Tibial artery (tissue), 4 donors: ENCODE measurements around the gene ADPRHL1.
"Not testable (repeated sequence)": the region's sequence is repeated elsewhere in the genome, so short reads cannot be mapped to it uniquely, and the experiment has no call there.

Experiments used
- DNase-seq, 2 donors: peaks; one replicate each; pipeline ENCODE4 v3.0.0-alpha.2; 2019
- H3K27ac ChIP-seq, 2 donors: fragments of 200-600 bp; sonication (generic) in 1 of 2; 1 replicate in 1 of 2; 2 replicates in 1 of 2; pipeline ENCODE4 v1.5.1; 2018 to 2019; ENCODE audit warnings: mild to moderate bottlenecking in 1 of 2
- H3K27me3 ChIP-seq, 2 donors: fragments of 200-600 bp; sonication (generic) in 1 of 2; one replicate each; pipeline versions ENCODE4 v1.5.1 to v1.6.0; 2016 to 2019
- H3K36me3 ChIP-seq, 3 donors: fragments of 200-600 bp; sonication (generic) in 2 of 3; one replicate each; pipeline ENCODE4 v1.5.1; 2016 to 2019; ENCODE audit warnings: mild to moderate bottlenecking in 2 of 3
- H3K4me1 ChIP-seq, 4 donors: fragments of 200-600 bp; sonication (generic) in 2 of 4; 1 replicate in 3 of 4; 2 replicates in 1 of 4; pipeline ENCODE4 v1.5.1; 2016 to 2019
- H3K4me3 ChIP-seq, 2 donors: fragments of 200-600 bp; sonication (generic) in 1 of 2; 1 replicate in 1 of 2; 2 replicates in 1 of 2; pipeline ENCODE4 v1.5.1; 2018 to 2019; ENCODE audit warnings: mild to moderate bottlenecking in 2 of 2
- H3K9me3 ChIP-seq, 3 donors: fragments of 200-600 bp; sonication (generic) in 1 of 3; one replicate each; pipeline ENCODE4 v1.5.1; 2016 to 2019
- intact Hi-C: fragments of 100-400 bp; cut with DNase I; formaldehyde crosslinking; loops from one replicate; pipeline ENCODE4 v1.15.0; 2023; ENCODE audit warnings: low total_unique reads
- TF ChIP-seq, protein P1 (sequence below), 2 experiments: fragments of 200-600 bp in 1 of 2; fragments of 450-650 bp in 1 of 2; IDR thresholded peaks; one replicate each; pipeline ENCODE4 v1.5.1; 2017 to 2019; ENCODE audit warnings: antibody characterized with exemption in 2 of 2, mild to moderate bottlenecking in 1 of 2, moderate library complexity in 1 of 2

Gene ADPRHL1

DNA sequence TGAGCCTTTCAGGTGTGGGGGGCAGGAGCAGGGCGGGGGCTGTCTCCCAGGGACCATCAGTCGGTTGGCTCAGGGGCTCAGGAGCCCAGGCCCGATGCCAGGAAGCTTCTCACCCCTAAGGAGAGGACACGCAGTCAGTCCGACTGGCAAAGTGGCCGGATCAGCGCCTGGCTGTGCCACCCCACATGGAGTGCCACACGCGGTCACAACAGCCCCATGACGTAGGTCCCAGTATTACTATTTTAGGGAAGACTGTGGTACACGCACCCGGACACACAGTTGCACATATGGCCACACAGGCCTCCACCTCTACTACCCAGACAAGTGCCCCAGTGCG, 60.1 kb downstream of the ADPRHL1 start:
- Histone ChIP-seq H3K4me3 (peak overlapping the region; percentile 64 to 71), H3K4me1 (peaks cover 0 to 17% (median 11%) of the 10 kb centered on the region in 4 donors), H3K9me3 (no peaks in the 10 kb centered on the region), H3K27ac (no peak overlapping the region), H3K27me3 (no peaks in the 10 kb centered on the region), H3K36me3 (no peaks in the 10 kb centered on the region)
- DNase-seq, result peak in 1 of 2 donors; percentile 71
- intact Hi-C loops, result loop anchor here (5.0 kb wide), 1 partner anchor 64 kb away; no protein-coding TSS in a partner anchor
- TF ChIP-seq, protein P1, sequence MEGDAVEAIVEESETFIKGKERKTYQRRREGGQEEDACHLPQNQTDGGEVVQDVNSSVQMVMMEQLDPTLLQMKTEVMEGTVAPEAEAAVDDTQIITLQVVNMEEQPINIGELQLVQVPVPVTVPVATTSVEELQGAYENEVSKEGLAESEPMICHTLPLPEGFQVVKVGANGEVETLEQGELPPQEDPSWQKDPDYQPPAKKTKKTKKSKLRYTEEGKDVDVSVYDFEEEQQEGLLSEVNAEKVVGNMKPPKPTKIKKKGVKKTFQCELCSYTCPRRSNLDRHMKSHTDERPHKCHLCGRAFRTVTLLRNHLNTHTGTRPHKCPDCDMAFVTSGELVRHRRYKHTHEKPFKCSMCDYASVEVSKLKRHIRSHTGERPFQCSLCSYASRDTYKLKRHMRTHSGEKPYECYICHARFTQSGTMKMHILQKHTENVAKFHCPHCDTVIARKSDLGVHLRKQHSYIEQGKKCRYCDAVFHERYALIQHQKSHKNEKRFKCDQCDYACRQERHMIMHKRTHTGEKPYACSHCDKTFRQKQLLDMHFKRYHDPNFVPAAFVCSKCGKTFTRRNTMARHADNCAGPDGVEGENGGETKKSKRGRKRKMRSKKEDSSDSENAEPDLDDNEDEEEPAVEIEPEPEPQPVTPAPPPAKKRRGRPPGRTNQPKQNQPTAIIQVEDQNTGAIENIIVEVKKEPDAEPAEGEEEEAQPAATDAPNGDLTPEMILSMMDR (IDR thresholded peaks at IDR 0.05), result no peak

DNA sequence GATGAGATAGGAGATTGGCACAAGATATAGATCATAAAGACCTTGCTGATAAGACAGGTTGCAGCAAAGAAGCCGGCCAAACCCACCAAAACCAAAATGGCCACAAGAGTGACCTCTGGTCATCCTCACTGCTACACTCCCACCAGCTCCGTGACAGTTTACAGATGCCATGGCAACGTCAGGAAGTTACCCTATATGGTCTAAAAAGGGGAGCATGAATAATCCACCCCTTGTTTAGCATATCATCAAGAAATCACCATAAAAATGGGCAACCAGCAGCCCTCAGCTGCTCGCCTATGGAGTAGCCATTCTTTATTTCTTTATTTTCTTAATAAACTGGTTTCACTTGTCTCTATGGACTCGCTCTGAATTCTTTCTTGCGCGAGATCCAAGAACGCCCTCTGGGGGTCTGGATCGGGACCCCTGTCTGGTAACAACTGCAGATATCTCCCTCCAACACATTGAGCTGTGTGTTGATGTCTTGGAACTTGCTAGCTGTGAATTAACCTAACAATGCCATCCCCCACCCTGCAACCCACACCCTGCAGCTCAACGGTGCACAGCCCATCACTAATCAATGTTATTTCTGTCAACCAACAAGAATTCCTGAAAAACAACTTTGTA, 62.3 kb downstream of the ADPRHL1 start:
- intact Hi-C loops, result loop anchor here (5.0 kb wide), 1 partner anchor 66 kb away; no protein-coding TSS in a partner anchor
- Histone ChIP-seq H3K4me3 (no peak overlapping the region), H3K27me3 (no peaks in the 10 kb centered on the region), H3K9me3 (no peaks in the 10 kb centered on the region), H3K27ac (no peak overlapping the region), H3K4me1 (peaks cover 0 to 14% (median 11%) of the 10 kb centered on the region in 4 donors), H3K36me3 (no peaks in the 10 kb centered on the region)
- peak in 1 of 2 donors; percentile 21 for DNase-seq
- TF ChIP-seq, protein P1 (IDR thresholded peaks at IDR 0.05), result no peak

DNA sequence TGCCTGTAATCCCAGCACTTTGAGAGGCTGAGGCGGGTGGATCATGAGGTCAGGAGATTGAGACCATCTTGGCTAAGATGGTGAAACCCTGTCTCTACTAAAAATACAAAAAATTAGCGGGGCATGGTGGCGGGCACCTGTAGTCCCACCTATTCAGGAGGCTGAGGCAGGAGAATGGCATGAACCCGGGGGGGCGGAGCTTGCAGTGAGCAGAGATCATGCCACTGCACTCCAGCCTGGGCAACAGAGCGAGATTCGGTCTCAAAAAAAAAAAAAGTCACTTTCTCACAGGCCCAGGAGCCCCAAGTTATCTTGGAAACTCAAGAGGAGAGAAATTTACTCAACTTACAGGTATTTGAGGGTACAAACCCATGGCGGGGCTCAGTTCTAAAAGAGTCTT, 63.7 kb downstream of the ADPRHL1 start:
- H3K27ac ChIP-seq, H3K9me3 ChIP-seq, H3K27me3 ChIP-seq, H3K4me3 ChIP-seq, H3K36me3 ChIP-seq: not testable (repeated sequence)
- DNase-seq, result peak in 1 of 2 donors; percentile 11
- H3K4me1 ChIP-seq, result peaks cover 0 to 14% (median 11%) of the 10 kb centered on the region in 4 donors
- intact Hi-C loops, result loop anchor here (5.0 kb wide), 1 partner anchor 112 kb away; no protein-coding TSS in a partner anchor

DNA sequence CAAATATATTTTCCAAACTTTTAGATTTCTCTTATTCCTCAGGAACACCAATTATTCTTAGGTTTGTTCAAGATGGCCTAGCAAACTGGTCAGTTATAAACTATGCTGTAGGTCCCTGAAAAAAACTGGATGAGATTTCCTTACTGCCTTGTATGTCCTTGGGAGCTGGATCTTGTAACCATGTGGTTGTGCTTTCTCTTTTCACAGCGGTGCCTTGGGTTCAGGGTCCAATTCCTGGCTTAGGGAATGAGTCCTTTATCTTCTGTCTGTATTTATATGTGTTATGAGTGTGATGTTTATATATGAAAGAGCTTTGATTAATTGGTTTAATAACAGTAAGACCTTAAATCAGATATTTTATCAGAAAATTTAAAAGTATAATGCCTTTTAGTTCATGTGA, 65.9 kb downstream of the ADPRHL1 start:
- Histone ChIP-seq H3K27ac (no peak overlapping the region), H3K36me3 (no peaks in the 10 kb centered on the region), H3K4me3 (no peak overlapping the region), H3K27me3 (no peaks in the 10 kb centered on the region), H3K4me1 (no peaks in the 10 kb centered on the region), H3K9me3 (peaks cover 0 to 11% (median 11%) of the 10 kb centered on the region in 3 donors)
- DNase-seq, result no peak
- TF ChIP-seq, protein P1 (IDR thresholded peaks at IDR 0.05), result no peak
- intact Hi-C loops, result loop anchor here (5.0 kb wide), 1 partner anchor 110 kb away; no protein-coding TSS in a partner anchor

DNA sequence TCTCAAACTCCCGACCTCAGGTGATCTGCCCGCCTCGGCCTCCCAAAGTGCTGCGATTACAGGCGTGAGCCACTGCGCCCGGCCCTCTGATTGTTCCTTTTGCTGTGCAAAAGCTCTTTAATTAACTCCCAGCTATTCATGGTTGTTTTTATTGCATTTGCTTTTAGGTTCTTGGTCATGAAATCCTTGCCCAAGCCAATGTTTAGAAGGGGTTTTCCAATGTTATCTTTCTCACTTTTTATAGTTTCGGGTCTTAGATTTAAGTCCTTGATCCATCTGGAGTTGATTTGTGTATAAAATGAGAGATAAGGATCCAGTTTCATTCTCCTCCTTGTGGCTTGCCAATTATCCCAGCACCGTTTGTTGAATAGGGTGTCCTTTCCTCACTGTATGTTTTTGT, 70.2 kb downstream of the ADPRHL1 start:
- no peak overlapping the region for H3K4me3 ChIP-seq
- no peaks in the 10 kb centered on the region for H3K36me3 ChIP-seq
- TF ChIP-seq, protein P1 (IDR thresholded peaks at IDR 0.05), result no peak
- peak in 1 of 2 donors; percentile 13 for DNase-seq
- H3K9me3 ChIP-seq, result peaks cover 0 to 21% (median 14%) of the 10 kb centered on the region in 3 donors
- H3K4me1 ChIP-seq, result no peaks in the 10 kb centered on the region
- H3K27ac ChIP-seq, result no peak overlapping the region
- intact Hi-C loops, result no loop called here
- peaks cover 0 to 5% of the 10 kb centered on the region in 2 donors for H3K27me3 ChIP-seq

DNA sequence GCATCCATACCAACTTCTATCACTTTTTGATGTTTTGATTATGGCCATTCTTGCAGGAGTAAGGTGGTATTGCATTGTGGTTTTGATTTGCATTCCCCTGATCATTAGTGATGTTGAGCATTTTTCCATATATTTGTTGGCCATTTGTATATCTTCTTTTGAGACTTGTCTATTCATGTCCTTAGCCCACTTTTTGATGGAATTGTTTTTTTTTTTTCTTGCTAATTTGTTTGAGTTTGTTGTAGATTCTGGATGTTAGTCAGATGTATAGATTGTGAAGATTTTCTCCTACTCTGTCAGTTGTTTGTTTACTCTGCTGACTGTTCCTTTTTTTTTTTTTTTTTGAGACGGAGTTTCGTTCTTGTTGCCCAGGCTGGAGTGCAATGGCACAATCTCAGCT, 70.7 kb downstream of the ADPRHL1 start:
- H3K4me1 ChIP-seq, intact Hi-C loops, DNase-seq, H3K27ac ChIP-seq, H3K36me3 ChIP-seq, H3K27me3 ChIP-seq, H3K4me3 ChIP-seq: not testable (repeated sequence)
- H3K9me3 ChIP-seq, result peaks cover 0 to 21% (median 14%) of the 10 kb centered on the region in 3 donors
